Body of pancreas (tissue), 4 donors: ENCODE data around the gene ZNF831.

ENCODE experiments used
- CTCF ChIP-seq, 7 experiments: fragments of 450-650 bp in 4 of 7; fragments of 200-600 bp in 3 of 7; sonication (generic) in 3 of 7; IDR thresholded peaks; one replicate each; pipeline ENCODE4 v1.5.1; 2016 to 2019; ENCODE audit warnings: antibody characterized with exemption in 7 of 7
- POLR2A ChIP-seq, 3 donors: fragments of 450-650 bp; IDR thresholded peaks; one replicate each; pipeline ENCODE4 v1.6.1; 2016; ENCODE audit warnings: antibody characterized with exemption in 3 of 3, mild to moderate bottlenecking in 2 of 3

GRCh38 chr20:59235226-59235625, 71.6 kb downstream of the ZNF831 start:
- TF ChIP-seq CTCF (IDR thresholded peaks at IDR 0.05) (no peak), POLR2A (IDR thresholded peaks at IDR 0.05) (no peak)
